Osteocyte (in vitro differentiated cells): Measurements from ENCODE around the gene AKT2. TPM values are rescaled to one million over a fixed set of nuclear protein-coding genes. Genes with fewer than 3 reads are reported as not detected.

Source experiments
- DNase-seq: peaks from one replicate; pipeline ENCODE4 v3.0.0; 2021; ENCODE audit warnings: mixed read lengths; ENCODE audit not compliant: unreplicated experiment; ENCODE audit errors: extremely low spot score
- H3K27ac Mint-ChIP-seq: one replicate; pipeline ENCODE4 v1.8.0; 2021; ENCODE audit warnings: mild to moderate bottlenecking, mixed read lengths; ENCODE audit not compliant: unreplicated experiment
- H3K27me3 Mint-ChIP-seq: one replicate; pipeline ENCODE4 v1.8.0; 2021; ENCODE audit warnings: mixed read lengths; ENCODE audit not compliant: unreplicated experiment
- H3K36me3 Mint-ChIP-seq: one replicate; pipeline ENCODE4 v1.8.0; 2021; ENCODE audit warnings: mixed read lengths; ENCODE audit not compliant: unreplicated experiment
- H3K4me1 Mint-ChIP-seq: one replicate; pipeline ENCODE4 v1.8.0; 2021; ENCODE audit warnings: mixed read lengths; ENCODE audit not compliant: unreplicated experiment
- H3K4me3 Mint-ChIP-seq: one replicate; pipeline ENCODE4 v1.8.0; 2021; ENCODE audit warnings: mild to moderate bottlenecking, moderate library complexity, mixed read lengths; ENCODE audit not compliant: unreplicated experiment
- H3K9me3 Mint-ChIP-seq: one replicate; pipeline ENCODE4 v1.8.0; 2021; ENCODE audit warnings: mixed read lengths; ENCODE audit not compliant: unreplicated experiment
- CTCF ChIP-seq: fragments of 200-600 bp; sonication (generic); IDR thresholded peaks from 2 replicates; pipeline ENCODE4 v1.5.0; 2021; ENCODE audit warnings: antibody characterized with exemption, mild to moderate bottlenecking, moderate library complexity
- total RNA-seq: library from RNA; stranded (reverse); gene quantifications from 2 replicates; pipeline ENCODE4 v1.2.1, GENCODE V29; 2021

The AKT2 gene
- total RNA-seq, 1 donor from 2014 or later: 152 TPM

- Mint-ChIP-seq H3K27me3 (no peaks in the 10 kb centered on the region), H3K9me3 (no peaks in the 10 kb centered on the region), H3K4me3 (no peak overlapping the region), H3K36me3 (peaks cover 7% of the 10 kb centered on the region), H3K4me1 (peaks cover 5% of the 10 kb centered on the region), H3K27ac (no peak overlapping the region)
- DNase-seq: no peak
- TF ChIP-seq CTCF: no peak
Observed at GRCh38 chr19:40261631-40262030, 23.5 kb downstream of the AKT2 start.

GRCh38 chr19:40257096-40257517 is 28.0 kb downstream of the AKT2 start:
- Mint-ChIP-seq H3K36me3 (peaks cover 34% of the 10 kb centered on the region), H3K27me3 (no peaks in the 10 kb centered on the region), H3K9me3 (no peaks in the 10 kb centered on the region), H3K27ac (no peak overlapping the region), H3K4me3 (no peak overlapping the region), H3K4me1 (peaks cover 32% of the 10 kb centered on the region)
- no peak for TF ChIP-seq CTCF
- DNase-seq: no peak

- Mint-ChIP-seq H3K9me3 (no peaks in the 10 kb centered on the region), H3K27ac (no peak overlapping the region), H3K4me1 (peaks cover 32% of the 10 kb centered on the region), H3K27me3 (no peaks in the 10 kb centered on the region), H3K4me3 (no peak overlapping the region), H3K36me3 (peaks cover 34% of the 10 kb centered on the region)
- DNase-seq: no peak
- no peak for TF ChIP-seq CTCF
Observed at GRCh38 chr19:40256512-40256911, 28.6 kb downstream of the AKT2 start.

GRCh38 chr19:40255619-40256166 is 29.5 kb downstream of the AKT2 start:
- DNase-seq: no peak
- H3K27ac Mint-ChIP-seq: no peak overlapping the region
- H3K4me3 Mint-ChIP-seq: no peak overlapping the region
- no peaks in the 10 kb centered on the region for H3K27me3 Mint-ChIP-seq
- H3K4me1 Mint-ChIP-seq: peaks cover 32% of the 10 kb centered on the region
- peaks cover 35% of the 10 kb centered on the region for H3K36me3 Mint-ChIP-seq
- no peak for TF ChIP-seq CTCF
- no peaks in the 10 kb centered on the region for H3K9me3 Mint-ChIP-seq

GRCh38 chr19:40254714-40255418 is 30.3 kb downstream of the AKT2 start:
- H3K9me3 Mint-ChIP-seq: no peaks in the 10 kb centered on the region
- H3K27ac Mint-ChIP-seq: no peak overlapping the region
- no peaks in the 10 kb centered on the region for H3K27me3 Mint-ChIP-seq
- no peak for TF ChIP-seq CTCF
- no peak overlapping the region for H3K4me3 Mint-ChIP-seq
- peaks cover 36% of the 10 kb centered on the region for H3K4me1 Mint-ChIP-seq
- H3K36me3 Mint-ChIP-seq: peaks cover 37% of the 10 kb centered on the region
- no peak for DNase-seq
